Fibroblast of skin of left biceps (primary cell): Measurements from ENCODE around the gene PSMD14.

Experiments used
- DNase-seq, 2 experiments: peaks; one replicate each; pipeline ENCODE4 v3.0.0-alpha.2; 2013; ENCODE audit warnings: low read depth in 2 of 2

The PSMD14 gene

GRCh38 chr2:161448431-161448830 lies 140.2 kb downstream of the PSMD14 start:
- DNase-seq = no peak
